ENCODE results near the gene GMNC. TPM values are rescaled to one million over a fixed set of nuclear protein-coding genes. Genes with fewer than 3 reads are reported as not detected.

The GMNC gene
- total RNA-seq, 2 experiments from 2014 or later: not detected

DNA sequence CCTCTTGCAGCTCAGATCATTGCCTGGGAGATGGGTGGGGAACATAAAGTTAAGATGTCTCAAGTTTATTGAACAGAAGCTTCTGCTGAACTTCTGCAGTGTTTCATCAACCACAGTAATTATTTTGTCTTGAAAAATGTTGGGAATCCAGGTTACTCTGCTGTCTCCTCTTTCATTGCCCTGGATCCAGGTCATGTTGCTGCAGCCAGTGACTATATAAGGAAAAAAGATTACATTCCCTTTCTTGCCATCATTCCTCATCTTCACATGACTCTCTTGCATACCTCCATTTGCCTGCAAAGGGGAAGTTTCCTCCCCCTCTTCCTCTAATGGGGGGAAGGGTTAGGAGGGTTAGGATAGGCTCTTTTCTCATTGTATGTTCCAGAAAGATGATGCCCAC is 15.1 kb downstream of the GMNC start:
- H3K4me3 Mint-ChIP-seq: no peak overlapping the region
- no peak for DNase-seq
- CTCF ChIA-PET: no interaction called here
- H3K27ac Mint-ChIP-seq: no peak overlapping the region
- H3K27me3 Mint-ChIP-seq (ENCODE audit: low read depth): no peaks in the 10 kb centered on the region
- H3K9me3 Mint-ChIP-seq (ENCODE audit: insufficient read depth): no peaks in the 10 kb centered on the region
- POLR2A ChIA-PET: no interaction called here
- no peak for ATAC-seq
- no peaks in the 10 kb centered on the region for H3K4me1 Mint-ChIP-seq (ENCODE audit: low read depth)
- no peaks in the 10 kb centered on the region for H3K36me3 Mint-ChIP-seq (ENCODE audit: low read depth)

DNA sequence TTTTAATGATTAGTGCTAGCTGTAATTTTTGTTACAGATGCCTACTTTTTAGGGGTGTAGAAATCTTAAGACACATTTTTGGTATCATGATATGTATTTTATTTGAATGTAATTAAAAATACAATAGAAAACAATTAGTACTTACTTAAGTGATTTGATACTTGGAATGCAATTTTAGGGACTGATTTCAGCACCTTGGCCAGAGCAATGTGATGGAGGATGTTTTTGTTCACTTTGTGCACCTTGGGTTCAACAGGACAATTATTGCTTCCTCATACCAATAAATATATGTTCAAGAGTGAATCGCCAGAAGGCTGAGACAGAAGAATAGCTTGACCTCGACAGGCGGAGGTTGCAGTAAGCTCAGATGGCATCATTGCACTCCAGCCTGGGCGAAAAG is 22.3 kb downstream of the GMNC start:
- CTCF ChIA-PET: interaction anchor here (0.7 kb wide), 1 partner anchor 44 kb away, joined by 3 read pairs; no protein-coding TSS in a partner anchor
- POLR2A ChIA-PET: no interaction called here
- H3K36me3 Mint-ChIP-seq (ENCODE audit: low read depth): no peaks in the 10 kb centered on the region
- no peaks in the 10 kb centered on the region for H3K27me3 Mint-ChIP-seq (ENCODE audit: low read depth)
- no peak overlapping the region for H3K27ac Mint-ChIP-seq
- DNase-seq: no peak
- H3K4me1 Mint-ChIP-seq (ENCODE audit: low read depth): no peaks in the 10 kb centered on the region
- H3K4me3 Mint-ChIP-seq: no peak overlapping the region
- no peaks in the 10 kb centered on the region for H3K9me3 Mint-ChIP-seq (ENCODE audit: insufficient read depth)
- no peak for ATAC-seq

DNA sequence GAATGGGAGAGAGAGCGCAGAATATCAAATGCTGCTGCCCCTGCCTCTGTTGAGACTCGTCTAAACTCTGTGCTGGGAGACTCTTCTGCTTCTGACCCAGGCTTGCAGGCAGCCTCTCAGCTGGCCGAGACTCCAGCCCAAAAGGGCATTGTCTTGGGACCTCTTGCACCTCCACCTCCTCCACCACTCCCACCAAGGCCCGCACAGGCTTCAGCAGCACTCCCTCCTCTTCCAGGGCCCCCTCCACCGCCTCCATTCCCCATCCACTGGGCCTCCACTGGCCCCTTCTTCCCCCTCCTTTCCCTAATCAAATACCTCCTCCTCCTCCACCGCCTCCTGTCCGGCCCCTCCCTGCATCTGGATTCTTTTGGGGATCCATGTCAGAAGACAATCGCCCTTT is 31.3 kb downstream of the GMNC start:
- Mint-ChIP-seq H3K4me1 (ENCODE audit: low read depth) (no peaks in the 10 kb centered on the region), H3K27ac (no peak overlapping the region), H3K36me3 (ENCODE audit: low read depth) (no peaks in the 10 kb centered on the region), H3K9me3 (ENCODE audit: insufficient read depth) (no peaks in the 10 kb centered on the region), H3K4me3 (no peak overlapping the region), H3K27me3 (ENCODE audit: low read depth) (no peaks in the 10 kb centered on the region)
- ATAC-seq (no peak), DNase-seq (no peak)
- ChIA-PET CTCF (no interaction called here), POLR2A (no interaction called here)

DNA sequence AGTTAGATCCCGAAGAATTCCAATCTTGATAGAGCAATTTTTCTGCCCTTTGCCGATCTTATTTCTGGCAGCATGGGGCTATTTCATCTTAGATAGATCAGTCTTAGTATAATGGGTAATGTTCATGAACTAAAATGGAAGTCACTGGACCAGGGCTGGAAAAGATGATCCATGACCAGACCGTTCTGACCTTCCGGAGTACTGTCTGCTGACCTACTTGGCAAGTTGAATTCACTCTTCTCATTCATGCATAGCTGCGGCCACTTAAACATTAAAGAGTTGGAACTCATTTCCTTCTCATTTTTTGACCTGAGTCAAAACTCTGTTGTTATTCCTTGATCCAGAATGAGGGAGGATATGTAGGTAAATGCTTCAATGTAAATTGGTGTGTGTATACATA is 32.5 kb downstream of the GMNC start:
- POLR2A ChIA-PET: no interaction called here
- no peaks in the 10 kb centered on the region for H3K4me1 Mint-ChIP-seq (ENCODE audit: low read depth)
- CTCF ChIA-PET: no interaction called here
- H3K9me3 Mint-ChIP-seq (ENCODE audit: insufficient read depth): no peaks in the 10 kb centered on the region
- H3K27me3 Mint-ChIP-seq (ENCODE audit: low read depth): no peaks in the 10 kb centered on the region
- ATAC-seq (no peak), DNase-seq (no peak)
- H3K4me3 Mint-ChIP-seq: no peak overlapping the region
- H3K36me3 Mint-ChIP-seq (ENCODE audit: low read depth): no peaks in the 10 kb centered on the region
- no peak overlapping the region for H3K27ac Mint-ChIP-seq

DNA sequence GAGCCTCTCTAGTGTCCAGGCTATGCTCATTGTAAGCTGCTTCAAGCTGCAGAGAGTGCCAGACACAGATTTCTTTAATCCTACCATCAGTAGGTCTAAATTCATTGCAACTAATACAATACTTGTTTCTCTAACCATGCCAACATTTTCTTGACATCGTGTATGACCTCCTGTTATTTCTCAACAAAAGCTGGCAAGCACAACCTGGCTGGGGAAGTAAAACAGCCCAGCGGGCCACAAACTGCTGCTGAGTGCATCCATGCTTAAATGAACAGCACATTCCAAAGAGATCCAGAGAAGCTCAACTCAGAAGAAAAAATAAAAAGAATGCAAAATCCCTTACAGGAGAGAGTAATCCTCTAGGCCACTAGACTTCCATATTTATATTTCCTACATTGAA is 36.5 kb downstream of the GMNC start:
- Mint-ChIP-seq H3K27ac (no peak overlapping the region), H3K27me3 (ENCODE audit: low read depth) (no peaks in the 10 kb centered on the region), H3K4me1 (ENCODE audit: low read depth) (no peaks in the 10 kb centered on the region), H3K9me3 (ENCODE audit: insufficient read depth) (no peaks in the 10 kb centered on the region), H3K4me3 (no peak overlapping the region), H3K36me3 (ENCODE audit: low read depth) (no peaks in the 10 kb centered on the region)
- CTCF ChIA-PET: no interaction called here
- no peak for ATAC-seq
- no peak for DNase-seq
- POLR2A ChIA-PET: no interaction called here

DNA sequence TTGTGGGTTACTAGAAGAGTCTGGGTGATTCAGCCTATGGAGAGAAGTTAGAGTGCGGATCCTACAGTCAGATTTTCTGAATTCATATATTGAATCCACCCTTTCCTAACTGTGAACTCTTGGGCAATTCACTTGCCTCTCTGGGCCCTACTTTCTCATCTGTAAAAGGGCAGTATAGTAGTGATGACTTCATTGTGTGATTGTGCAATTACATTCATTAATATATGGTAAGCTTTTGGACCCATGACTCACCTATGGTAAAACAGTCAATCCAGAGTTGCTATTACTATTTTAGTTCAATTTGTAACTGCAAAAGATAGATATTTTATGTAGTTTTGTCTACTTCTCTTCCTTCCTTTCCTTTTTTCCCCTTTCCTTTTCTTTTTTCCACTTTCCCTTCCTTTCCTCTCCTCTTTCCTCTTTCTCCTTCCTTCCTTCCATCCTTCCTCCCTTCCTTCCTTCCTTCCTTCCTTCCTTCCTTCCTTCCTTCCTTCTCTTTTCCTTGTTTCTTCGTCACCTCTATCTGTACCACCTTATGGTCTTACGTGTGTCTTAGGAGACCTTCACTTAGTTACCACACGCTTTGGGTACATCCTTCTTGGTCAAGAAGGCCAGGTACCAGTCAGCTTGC is 37.0 kb downstream of the GMNC start:
- DNase-seq (no peak), ATAC-seq (no peak)
- no peaks in the 10 kb centered on the region for H3K9me3 Mint-ChIP-seq (ENCODE audit: insufficient read depth)
- H3K27ac Mint-ChIP-seq: no peak overlapping the region
- H3K27me3 Mint-ChIP-seq (ENCODE audit: low read depth): no peaks in the 10 kb centered on the region
- ChIA-PET POLR2A (no interaction called here), CTCF (no interaction called here)
- no peaks in the 10 kb centered on the region for H3K36me3 Mint-ChIP-seq (ENCODE audit: low read depth)
- no peaks in the 10 kb centered on the region for H3K4me1 Mint-ChIP-seq (ENCODE audit: low read depth)
- no peak overlapping the region for H3K4me3 Mint-ChIP-seq

DNA sequence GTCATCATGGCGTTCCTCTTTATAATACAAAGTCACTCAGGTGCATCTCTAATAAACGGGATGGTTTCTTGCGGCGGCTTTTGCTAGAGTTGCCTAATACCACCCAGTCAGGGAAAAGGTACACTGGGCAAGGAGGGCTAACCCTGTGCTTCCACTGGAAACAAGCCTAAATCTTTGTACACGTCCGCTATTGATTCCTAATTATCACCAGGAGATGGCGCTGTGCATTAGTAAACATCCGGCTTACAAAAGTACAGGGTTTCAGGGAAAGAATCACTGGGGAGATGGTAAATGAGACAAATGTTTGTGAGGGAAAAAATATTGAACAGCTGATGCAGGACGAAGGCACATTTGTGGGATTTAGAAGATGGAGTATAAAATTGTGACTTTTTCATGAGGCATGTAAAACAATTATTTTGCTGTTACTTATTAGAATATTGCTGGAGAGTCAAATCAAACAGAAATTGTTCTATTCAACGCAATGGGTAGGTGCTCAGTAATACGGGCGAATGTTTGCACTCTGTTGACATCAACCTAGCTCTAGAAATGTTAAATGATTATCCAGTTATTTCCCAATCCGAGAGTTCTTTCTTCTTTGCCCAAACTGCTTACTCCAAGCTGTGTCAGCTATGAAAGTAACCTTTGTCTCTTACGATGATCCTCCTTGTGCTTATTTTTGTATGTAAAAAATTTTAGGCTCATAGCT is 50.6 kb downstream of the GMNC start:
- Mint-ChIP-seq H3K4me1 (ENCODE audit: low read depth) (no peaks in the 10 kb centered on the region), H3K9me3 (ENCODE audit: insufficient read depth) (no peaks in the 10 kb centered on the region), H3K27me3 (ENCODE audit: low read depth) (no peaks in the 10 kb centered on the region), H3K36me3 (ENCODE audit: low read depth) (no peaks in the 10 kb centered on the region), H3K27ac (no peak overlapping the region), H3K4me3 (no peak overlapping the region)
- ATAC-seq (no peak), DNase-seq (peak; percentile 22)
- POLR2A ChIA-PET: no interaction called here
- CTCF ChIA-PET: interaction anchor here (1.0 kb wide), 1 partner anchor 239 kb away, joined by 3 read pairs; no protein-coding TSS in a partner anchor

DNA sequence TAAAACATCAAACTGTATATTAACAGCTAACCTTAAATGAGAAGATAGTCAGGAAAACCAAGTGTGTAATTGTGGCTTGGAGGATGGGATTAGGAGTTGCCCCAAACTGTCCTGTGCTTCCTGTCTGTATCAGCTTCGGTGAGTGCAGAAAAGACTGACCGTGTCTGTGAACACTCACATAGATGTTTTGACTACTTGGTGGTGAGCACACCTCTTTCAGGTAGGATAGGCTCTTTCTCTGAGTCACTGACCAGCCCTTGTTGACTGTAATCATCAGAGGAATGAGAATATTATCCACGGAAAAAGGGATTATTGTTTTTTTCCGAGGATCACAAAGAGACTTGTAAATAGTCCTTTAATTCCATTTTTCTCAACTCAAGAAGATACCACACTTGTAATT is 51.5 kb downstream of the GMNC start:
- CTCF ChIA-PET: no interaction called here
- no peaks in the 10 kb centered on the region for H3K4me1 Mint-ChIP-seq (ENCODE audit: low read depth)
- DNase-seq: no peak
- H3K27me3 Mint-ChIP-seq (ENCODE audit: low read depth): no peaks in the 10 kb centered on the region
- no peak overlapping the region for H3K27ac Mint-ChIP-seq
- no peaks in the 10 kb centered on the region for H3K9me3 Mint-ChIP-seq (ENCODE audit: insufficient read depth)
- no peaks in the 10 kb centered on the region for H3K36me3 Mint-ChIP-seq (ENCODE audit: low read depth)
- POLR2A ChIA-PET: no interaction called here
- ATAC-seq: no peak
- no peak overlapping the region for H3K4me3 Mint-ChIP-seq

DNA sequence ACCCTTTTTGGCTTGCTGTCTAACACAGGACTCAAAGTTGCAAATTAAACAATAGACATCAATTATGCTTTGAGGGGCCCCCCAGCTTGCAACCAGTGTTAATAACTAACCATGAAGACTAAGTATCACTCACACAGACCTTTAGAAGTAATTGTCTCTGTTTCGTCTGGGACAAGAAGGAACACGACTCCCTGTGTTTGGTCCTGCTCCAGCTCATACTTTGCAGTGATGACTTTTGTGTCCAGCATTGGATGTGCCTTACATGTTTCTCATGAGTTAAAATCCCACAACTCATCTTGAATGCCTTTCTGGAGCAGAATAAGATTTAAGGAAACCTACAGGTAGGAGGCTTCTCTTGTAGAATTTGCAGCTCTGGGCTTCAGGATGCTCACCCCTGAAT is 53.1 kb downstream of the GMNC start:
- ATAC-seq: no peak
- no peak overlapping the region for H3K27ac Mint-ChIP-seq
- no peak for DNase-seq
- no peaks in the 10 kb centered on the region for H3K4me1 Mint-ChIP-seq (ENCODE audit: low read depth)
- POLR2A ChIA-PET: no interaction called here
- no peaks in the 10 kb centered on the region for H3K9me3 Mint-ChIP-seq (ENCODE audit: insufficient read depth)
- no peak overlapping the region for H3K4me3 Mint-ChIP-seq
- H3K36me3 Mint-ChIP-seq (ENCODE audit: low read depth): no peaks in the 10 kb centered on the region
- H3K27me3 Mint-ChIP-seq (ENCODE audit: low read depth): no peaks in the 10 kb centered on the region
- CTCF ChIA-PET: no interaction called here

DNA sequence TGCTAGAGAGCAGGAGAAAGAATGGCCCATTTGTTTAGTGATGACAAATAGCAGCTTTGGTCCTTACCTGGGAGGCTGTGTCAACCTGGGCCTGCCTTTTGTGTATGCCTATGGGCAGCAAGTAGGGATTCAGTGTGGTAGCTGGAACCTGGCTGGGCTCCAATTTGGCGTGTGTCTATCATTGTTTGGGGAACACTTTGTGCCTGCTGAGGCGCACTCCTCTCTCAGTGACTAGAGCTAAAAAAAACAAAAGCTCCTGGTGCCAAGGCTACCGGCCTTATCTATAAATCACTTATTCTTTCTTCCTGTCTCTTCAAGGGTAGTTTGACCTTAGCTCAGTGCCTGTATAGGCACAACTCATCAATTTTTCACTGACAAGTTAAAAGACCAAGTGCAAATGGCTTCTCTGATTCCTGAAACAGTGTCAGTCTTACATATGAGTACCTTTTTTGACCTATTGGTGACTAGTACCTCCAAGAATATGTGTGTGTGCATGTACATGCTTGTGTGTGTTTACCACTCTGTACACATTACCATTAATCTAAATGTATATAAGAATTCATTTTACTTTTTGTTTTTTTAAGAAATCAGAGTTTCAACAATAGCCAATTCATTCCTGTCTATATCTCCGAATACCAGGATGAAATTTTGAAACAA is 54.6 kb downstream of the GMNC start:
- H3K27ac Mint-ChIP-seq: no peak overlapping the region
- ChIA-PET CTCF (no interaction called here), POLR2A (no interaction called here)
- H3K4me3 Mint-ChIP-seq: no peak overlapping the region
- no peaks in the 10 kb centered on the region for H3K27me3 Mint-ChIP-seq (ENCODE audit: low read depth)
- H3K9me3 Mint-ChIP-seq (ENCODE audit: insufficient read depth): no peaks in the 10 kb centered on the region
- DNase-seq (no peak), ATAC-seq (no peak)
- no peaks in the 10 kb centered on the region for H3K36me3 Mint-ChIP-seq (ENCODE audit: low read depth)
- no peaks in the 10 kb centered on the region for H3K4me1 Mint-ChIP-seq (ENCODE audit: low read depth)

Measured in activated CD8-positive, alpha-beta T cell treated with anti-CD3 and anti-CD28 coated beads, Interleukin-2, amount 10 ng/mL, durations not matched to agents 7 days and 5 days (primary cell).